Amniotic stem cell (primary cell): ENCODE data around the gene SERPINF2.
"Not testable (repeated sequence)": the region's sequence is repeated elsewhere in the genome, so short reads cannot be mapped to it uniquely, and the experiment has no call there.

Source experiments
- DNase-seq: peaks from one replicate; lab custom pipeline; 2025; lab: John Stamatoyannopoulos, UW

SERPINF2 gene

DNA sequence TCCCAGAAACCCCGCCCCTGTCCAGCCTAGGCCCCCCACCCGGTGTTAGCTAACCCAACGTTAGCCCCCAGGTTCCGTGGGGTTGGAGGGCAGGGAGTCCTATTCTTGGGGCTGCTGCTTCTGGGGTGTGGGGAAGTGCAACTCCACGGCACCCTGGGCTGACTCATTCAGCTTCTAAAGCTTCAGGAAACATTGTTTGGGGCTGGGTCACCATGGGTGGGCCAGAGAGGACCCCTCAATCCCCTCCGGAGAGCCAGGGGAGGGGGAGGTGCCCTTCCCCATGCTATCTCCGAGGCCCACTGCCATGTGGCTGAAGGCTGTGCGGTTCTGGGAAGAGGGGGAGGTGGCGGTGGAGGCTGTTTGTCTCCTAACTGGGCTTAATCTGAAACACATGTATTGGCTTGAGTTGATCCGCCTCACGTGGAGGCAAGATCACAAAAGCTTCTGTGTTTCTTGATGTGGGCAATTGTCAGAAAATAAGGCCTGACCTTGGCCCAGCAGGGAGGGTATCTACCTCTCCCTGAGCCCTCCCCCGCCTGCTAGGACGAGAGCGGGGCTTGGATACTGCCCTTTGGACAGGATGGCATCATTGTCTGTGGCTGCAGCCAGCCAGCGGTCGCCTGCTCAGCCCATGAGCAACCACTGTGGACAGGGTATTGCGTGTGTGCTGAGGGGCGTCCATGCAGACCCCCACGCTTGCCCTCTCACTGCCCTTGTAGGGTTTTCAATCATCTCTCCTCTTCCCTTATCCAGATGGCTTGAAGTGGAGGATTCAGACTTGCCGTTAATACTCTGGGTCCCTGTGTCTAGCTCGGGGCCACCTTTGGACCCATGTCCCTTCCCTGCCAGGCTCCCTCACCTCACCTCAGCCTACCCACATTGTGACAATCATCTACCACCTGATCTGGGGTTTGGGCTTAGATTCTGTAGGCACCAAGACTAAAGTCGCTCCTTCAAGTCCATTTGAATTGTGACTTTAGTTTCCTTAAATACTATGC lies 20.5 kb downstream of the SERPINF2 start:
- DNase-seq = peak; percentile 26

DNA sequence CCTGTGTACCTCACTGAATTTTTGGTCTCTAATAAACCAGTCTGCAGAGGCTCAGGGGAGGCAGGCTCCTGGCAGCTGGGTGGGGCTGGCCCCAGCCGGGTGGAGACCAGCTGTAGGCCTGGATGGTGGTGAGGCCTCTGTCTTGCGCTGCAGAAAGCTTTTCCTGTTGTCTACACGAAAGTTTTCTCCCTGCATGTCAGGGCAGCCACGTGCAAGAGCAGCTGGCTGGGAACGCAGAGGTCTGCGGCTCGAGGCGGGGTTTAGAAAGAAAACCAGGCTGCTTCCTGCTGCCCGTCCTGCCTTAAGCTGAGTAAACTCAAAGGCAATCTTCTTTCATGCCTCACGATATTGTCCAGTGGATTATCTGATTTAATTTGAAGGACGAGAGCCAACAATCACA lies 21.6 kb downstream of the SERPINF2 start:
- peak; percentile 15 for DNase-seq

DNA sequence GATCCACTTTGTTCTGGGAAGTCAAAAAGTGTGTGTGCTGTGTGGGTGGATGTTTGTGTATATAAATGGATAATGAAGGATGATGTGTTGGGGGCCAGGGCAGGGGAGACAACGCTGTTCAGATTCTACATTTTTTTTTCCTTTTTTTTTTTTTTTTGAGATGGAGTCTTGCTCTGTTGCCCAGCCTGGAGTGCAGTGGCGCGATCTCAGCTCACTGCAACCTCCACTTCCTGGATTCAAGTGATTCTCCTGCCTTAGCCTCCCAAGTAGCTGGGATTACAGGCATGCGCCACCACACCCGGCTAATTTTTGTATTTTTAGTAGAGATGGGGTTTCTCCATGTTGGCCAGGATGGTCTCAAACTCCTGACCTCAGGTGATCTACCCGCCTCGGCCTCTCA lies 22.0 kb downstream of the SERPINF2 start:
- DNase-seq = not testable (repeated sequence)

GRCh38 chr17:1765576-1765975 lies 22.9 kb downstream of the SERPINF2 start:
- DNase-seq = no peak

- no peak for DNase-seq
These were observed 23.9 kb downstream of the SERPINF2 start for GRCh38 chr17:1766382-1767135.

- DNase-seq = no peak
These were observed 24.7 kb downstream of the SERPINF2 start for GRCh38 chr17:1767358-1767757.

DNA sequence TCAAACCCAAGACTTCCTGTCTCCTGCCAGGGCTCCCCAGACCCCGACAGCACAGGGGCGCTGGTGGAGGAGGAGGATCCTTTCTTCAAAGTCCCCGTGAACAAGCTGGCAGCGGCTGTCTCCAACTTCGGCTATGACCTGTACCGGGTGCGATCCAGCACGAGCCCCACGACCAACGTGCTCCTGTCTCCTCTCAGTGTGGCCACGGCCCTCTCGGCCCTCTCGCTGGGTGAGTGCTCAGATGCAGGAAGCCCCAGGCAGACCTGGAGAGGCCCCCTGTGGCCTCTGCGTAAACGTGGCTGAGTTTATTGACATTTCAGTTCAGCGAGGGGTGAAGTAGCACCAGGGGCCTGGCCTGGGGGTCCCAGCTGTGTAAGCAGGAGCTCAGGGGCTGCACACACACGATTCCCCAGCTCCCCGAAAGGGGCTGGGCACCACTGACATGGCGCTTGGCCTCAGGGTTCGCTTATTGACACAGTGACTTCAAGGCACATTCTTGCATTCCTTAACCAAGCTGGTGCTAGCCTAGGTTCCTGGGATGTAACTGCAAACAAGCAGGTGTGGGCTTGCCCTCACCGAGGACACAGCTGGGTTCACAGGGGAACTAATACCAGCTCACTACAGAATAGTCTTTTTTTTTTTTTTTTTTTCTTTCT lies 27.3 kb downstream of the SERPINF2 start:
- DNase-seq = no peak

DNA sequence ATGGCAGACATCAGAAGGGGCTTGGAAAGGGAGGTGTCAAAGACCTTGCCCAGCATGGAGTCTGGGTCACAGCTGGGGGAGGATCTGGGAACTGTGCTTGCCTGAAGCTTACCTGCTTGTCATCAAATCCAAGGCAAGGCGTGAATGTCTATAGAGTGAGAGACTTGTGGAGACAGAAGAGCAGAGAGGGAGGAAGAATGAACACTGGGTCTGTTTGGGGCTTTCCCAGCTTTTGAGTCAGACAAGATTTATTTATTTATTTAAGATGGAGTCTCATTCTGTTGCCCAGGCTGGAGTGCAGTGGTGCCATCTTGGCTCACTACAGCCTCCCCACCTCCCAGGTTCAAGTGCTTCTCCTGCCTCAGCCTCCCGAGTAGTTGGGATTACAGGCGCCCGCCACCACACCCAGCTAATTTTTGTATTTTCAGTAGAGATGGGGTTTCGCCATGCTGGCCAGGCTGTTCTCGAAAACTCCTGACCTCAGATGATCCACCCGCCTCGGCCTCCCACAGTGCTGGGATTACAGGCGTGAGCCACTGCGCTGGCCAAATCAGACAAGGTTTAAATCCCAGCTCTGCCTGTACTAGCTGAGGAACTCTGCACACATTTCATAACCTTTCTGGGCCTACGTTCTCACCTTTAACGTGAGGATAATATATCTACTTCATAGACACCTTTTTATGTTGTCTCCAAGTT lies 30.5 kb downstream of the SERPINF2 start:
- not testable (repeated sequence) for DNase-seq

- no peak for DNase-seq
These were observed 31.1 kb downstream of the SERPINF2 start for GRCh38 chr17:1773696-1774181.

GRCh38 chr17:1774390-1775176 lies 31.9 kb downstream of the SERPINF2 start:
- no peak for DNase-seq

DNA sequence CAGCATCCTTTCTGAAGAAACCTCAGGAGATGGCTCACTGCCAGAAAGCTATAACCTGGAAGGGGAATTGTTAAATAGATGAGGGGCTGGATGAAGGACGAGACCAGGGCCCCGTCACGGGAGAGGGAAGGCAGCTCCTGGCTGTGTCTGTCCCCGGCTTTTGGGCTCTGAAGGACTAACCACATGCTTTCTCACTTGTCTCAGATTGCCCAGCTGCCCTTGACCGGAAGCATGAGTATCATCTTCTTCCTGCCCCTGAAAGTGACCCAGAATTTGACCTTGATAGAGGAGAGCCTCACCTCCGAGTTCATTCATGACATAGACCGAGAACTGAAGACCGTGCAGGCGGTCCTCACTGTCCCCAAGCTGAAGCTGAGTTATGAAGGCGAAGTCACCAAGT lies 33.7 kb downstream of the SERPINF2 start:
- DNase-seq = no peak

DNA sequence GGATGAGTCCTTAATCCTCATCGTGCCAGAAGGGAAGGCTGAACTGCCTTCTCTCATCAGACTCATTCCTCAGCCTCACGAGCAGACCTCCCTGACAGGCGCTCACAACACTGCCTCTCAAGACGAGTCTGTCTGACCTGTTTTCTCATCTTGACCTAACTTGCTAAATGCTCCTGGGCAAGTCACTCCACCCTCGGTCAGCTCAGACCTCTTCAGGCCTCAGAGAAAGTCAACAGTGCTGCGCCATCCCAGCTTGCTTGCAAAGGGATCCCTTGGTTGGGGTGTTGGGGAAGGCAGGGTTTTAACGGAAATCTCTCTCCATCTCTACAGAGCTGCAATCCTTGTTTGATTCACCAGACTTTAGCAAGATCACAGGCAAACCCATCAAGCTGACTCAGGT lies 34.2 kb downstream of the SERPINF2 start:
- DNase-seq = no peak

DNA sequence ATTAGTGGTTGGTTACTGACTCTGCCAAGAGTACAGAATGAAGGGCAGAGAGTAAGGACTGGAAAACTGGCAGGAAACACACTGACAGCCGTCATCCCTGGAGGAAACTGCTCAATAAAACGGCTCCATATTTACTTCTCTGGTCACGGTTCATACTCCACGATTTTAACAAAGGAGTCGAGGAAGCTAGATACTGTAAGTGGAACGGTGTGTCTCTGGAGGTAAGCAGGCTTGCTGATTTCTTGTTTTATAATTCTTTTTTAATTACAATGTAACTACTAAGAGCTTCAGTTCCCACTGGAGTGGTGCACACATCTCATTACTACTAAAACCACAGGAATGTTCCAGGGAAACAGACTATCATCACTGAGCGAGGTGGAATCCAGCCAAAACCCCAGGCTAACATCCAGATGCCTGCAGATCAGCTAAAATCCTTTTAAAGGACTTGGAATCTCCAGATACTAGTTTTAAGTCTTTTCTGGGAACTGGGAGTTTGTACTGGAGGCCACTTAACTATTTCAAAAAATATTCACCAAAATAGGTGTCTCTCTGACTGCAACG lies 37.0 kb downstream of the SERPINF2 start:
- peak; percentile 85 for DNase-seq

GRCh38 chr17:1782171-1782567 lies 39.5 kb downstream of the SERPINF2 start:
- no peak for DNase-seq

GRCh38 chr17:1783271-1783670 lies 40.6 kb downstream of the SERPINF2 start:
- no peak for DNase-seq

GRCh38 chr17:1783834-1784611 lies 41.4 kb downstream of the SERPINF2 start:
- DNase-seq = no peak

GRCh38 chr17:1785930-1786329 lies 43.3 kb downstream of the SERPINF2 start:
- no peak for DNase-seq

- DNase-seq = no peak
These were observed 44.0 kb downstream of the SERPINF2 start for GRCh38 chr17:1786708-1787107.

- DNase-seq = peak; percentile 88
These were observed 44.7 kb downstream of the SERPINF2 start for GRCh38 chr17:1787301-1787902.
